ENCODE results near the gene LENG1.
"Not testable (repeated sequence)": the region's sequence is repeated elsewhere in the genome, so short reads cannot be mapped to it uniquely, and the experiment has no call there.

LENG1 gene

DNA sequence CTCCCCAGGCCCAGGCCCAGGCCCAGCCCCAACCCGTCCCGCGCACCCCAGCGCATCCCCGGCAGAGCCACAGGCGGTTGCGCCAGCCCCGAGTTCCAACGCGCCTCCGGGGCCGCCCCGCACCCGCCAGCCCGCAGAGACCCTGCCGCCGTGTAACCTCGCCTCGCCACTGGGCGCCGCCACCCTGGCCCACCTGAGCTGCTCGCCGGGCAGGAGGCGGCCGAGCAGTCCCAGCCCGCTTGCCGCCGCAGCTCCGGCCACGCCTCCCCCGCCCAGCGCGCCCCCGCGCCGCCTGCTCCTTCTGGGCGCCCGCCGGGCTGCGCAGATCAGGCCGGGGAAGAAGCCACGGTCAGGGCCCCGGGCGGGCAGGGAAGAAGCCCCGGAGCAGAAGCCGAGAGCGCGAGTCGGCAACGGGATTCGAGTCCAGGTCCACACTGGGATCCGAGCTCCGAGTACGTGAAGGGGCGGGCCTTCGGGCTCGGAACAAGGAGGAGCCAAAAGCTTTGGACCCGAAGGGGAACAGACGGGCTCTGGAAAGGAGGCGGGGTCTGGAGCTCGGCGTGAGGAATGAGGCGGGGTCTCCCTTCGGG lies 29.7 kb upstream of the LENG1 start, which contains the start of gene MBOAT7:
TSS of gene MBOAT7 (minus strand) at position 436 of the 590 bp plus-strand sequence. CDS start 1,072 bp downstream, outside the sequence.
- no peak for DNase-seq

DNA sequence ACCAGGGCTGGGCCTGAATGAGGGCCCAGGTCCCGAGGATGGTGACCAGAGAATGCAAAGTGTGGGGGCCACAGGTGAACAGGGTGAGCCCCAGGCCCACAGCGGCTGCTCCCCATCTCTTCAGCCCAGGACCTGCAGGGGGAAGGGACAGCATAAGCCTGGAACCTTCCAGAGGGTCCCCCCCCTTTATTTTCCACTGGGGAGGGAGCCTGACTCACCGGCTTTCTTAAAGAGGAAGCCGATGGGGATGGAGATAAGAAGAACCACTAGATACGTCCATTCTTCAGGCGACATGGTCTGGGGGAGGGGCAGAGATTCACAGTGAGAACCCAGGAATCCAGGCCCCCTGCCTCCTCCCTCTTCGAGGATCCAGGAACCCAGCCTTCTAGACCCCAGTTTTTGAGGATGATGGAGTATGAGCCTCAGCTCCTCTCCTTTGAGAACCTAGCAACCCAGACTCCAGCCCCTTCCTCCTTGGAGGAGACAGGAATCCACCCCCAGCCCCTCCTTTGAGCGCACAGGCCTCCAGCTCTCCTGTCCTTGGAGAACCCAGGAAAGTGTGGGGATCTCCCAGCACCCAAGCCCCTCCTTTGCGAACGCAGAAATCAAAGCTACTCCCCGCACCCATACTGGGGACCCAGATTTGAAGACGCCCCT lies 28.8 kb upstream of the LENG1 start:
- no peak for DNase-seq

DNA sequence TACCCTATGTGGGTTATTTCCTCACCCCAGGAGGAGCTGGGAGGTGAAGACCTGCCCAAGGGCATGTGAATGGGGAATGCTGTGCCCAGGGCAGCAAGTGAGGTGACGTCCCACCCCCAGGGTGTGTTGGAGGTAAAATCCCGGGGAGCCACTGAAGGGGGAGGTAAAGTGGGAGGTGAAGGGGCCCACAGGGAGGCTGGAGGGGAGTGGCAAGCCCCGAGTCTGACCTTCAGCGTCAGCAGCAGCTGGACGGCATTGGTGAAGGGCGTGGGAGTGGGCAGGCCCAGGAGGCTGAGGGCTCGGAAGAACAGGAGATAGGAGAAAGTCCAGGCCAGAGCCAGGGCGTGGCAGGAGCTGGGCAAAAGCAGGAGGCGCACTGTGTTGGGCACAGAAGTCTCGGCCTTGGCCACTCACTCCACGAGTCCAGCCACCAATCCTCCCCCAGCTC lies 27.4 kb upstream of the LENG1 start:
- DNase-seq: no peak

DNA sequence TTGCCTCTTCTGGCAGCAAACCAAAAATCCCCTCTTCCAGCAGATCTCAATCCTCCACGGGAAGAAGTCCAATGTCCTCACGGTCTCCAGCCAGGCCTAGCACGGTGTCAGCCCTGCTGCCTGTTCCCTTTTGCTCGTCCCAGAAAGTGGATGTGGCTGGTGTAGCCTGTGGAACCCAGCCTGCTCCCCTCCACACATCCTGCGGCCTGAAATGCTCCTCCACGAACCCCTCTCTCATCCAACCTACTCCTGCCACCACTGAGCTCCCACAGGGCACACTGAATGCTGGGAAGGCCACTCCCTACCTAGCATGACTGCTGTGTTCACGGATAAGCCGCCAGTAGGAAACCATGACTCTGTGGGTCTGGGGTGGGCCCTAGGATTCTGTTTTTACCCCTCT lies 26.8 kb upstream of the LENG1 start:
- DNase-seq: no peak

DNA sequence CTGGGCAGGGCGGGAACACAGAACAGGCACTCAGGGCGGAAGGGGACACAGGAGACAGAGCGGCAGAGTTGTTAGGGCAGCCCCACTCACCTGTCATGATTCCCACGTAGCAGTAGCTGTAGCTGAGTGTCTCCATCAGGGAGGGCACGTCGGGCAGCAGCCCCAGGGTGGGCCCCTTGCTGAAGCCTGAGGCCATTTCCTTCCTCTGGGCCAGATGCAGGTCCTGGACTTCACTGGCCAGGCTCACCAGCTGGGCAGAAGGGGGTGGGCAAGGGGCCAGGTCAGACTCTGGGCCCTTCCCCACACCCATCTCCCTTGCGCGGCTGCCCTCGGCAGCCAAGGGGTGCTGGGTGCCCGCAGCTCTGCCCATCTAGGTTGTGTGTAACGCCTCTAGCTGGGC lies 23.9 kb upstream of the LENG1 start:
- no peak for DNase-seq

DNA sequence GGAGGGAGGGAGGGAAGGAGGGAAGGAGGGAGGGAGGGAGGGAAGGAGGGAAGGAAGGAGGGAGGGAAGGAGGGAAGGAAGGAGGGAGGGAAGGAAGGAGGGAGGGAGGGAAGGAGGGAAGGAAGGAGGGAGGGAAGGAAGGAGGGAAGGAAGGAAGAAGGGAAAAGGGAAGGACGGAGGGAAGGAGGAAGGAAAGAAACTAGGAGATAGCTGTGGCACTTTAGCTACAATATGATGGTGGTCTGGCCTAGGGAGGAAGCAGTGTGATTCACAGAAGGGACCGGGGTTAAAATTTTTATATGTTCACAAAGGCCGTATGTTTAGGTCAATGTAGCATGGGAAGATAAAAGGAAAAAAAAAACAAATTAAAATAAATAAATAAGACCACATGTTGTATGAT lies 22.4 kb upstream of the LENG1 start:
- DNase-seq: not testable (repeated sequence)

DNA sequence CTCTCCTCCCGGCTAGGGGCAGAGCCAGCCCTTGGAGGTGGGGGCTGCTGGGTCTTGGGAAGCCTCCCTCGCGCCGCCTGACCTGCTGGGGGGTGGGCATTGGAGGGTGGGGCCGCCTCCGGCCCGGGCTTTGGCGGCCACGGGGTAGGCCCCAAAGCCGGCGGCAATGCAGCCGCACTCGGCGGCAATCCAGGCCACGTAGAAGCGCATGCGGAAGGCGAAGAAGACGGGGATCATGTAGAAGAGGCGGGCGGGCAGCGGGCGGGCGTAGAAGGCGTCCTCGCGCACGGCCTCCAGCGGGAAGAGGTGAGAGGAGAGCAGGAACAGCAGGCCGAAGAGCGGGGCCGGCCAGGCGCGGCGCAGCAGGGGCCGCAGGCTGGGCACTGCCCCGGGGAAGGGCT lies 21.2 kb upstream of the LENG1 start:
- DNase-seq: no peak

DNA sequence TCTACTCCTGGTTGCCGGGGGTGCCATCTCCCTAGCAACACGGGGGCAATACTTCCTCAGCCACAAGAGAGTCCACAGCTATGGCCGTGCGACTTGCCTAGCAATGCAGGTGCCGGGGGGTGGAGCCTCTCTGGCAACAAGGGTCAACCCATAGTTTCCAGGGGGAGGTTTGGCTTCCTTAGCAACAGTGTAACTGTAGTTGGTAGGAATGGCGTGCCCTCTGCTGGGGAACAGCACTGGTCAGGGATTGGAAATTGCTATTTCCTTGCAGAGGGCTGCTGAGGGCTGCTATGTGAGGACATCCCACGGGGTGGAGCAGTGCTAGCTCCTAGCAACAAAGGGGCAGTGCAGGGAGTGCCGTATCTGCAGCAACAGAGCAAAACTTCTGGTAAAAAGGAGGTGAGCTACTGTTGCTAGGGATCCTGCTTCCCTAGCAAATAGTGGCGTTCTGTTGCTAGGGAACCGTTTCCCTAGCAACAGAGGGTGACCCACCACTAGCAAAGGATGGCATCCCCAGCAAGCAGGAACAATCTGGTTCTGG lies 20.5 kb upstream of the LENG1 start:
- DNase-seq: no peak

DNA sequence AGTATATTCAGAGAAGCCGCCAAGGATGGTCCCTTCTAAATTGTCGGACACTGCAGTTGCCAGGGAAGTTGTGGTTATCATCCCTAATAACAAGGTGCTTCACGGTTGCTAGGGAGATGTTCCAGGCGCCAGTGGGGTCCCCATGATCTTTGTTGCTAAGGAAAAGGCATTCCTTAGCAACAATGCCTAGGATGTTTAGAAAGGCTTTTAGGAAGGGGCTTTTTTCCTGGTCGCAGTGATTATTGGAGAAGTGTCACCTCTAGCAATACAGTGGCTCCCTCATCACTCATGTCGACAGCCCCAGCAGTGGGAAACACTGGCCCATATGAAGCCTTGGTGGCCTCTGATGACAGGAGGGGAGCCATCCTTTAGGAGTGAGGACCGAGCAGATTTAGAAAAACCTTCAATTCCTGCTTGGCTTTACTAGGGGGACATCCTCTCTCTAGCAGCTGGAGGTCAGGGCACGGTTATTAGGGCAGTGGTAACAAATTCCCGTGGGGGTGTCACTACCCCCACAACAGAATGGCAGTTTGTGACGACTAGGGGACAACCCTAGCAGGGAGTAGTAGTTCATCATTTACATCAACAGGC lies 19.8 kb upstream of the LENG1 start:
- DNase-seq: no peak

DNA sequence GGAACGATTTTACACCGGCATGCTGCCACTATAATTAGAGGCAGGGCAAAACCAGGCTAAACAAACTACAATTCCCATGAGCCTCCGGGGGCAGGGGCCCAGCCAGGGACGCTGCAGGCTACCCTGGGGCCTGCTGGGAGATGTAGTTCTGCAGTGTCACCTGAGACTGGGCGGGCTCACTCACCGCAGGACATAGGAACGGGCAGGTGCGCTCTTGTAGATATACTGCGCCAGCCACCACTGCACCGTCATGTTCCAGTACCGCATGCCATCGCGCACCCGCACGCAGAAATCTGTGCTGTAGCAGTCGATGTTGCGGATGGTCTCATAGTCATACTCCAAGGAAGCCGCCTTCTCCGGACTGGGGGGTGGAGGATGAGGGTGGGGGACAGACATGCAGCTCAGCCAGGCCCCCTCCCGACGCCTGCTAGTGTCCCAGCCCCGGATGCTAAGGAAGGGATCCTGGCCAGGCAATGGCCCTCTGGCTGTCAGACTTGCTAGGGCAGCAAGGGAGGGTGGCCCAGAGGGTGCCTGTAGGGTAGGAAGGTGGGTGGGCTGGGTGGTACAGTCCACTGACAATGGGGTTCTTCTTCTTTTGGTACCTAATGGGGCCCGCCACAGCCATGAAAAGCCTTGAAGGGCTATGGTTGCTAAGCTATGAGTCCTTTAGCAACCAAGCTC lies 19.2 kb upstream of the LENG1 start:
- no peak for DNase-seq

DNA sequence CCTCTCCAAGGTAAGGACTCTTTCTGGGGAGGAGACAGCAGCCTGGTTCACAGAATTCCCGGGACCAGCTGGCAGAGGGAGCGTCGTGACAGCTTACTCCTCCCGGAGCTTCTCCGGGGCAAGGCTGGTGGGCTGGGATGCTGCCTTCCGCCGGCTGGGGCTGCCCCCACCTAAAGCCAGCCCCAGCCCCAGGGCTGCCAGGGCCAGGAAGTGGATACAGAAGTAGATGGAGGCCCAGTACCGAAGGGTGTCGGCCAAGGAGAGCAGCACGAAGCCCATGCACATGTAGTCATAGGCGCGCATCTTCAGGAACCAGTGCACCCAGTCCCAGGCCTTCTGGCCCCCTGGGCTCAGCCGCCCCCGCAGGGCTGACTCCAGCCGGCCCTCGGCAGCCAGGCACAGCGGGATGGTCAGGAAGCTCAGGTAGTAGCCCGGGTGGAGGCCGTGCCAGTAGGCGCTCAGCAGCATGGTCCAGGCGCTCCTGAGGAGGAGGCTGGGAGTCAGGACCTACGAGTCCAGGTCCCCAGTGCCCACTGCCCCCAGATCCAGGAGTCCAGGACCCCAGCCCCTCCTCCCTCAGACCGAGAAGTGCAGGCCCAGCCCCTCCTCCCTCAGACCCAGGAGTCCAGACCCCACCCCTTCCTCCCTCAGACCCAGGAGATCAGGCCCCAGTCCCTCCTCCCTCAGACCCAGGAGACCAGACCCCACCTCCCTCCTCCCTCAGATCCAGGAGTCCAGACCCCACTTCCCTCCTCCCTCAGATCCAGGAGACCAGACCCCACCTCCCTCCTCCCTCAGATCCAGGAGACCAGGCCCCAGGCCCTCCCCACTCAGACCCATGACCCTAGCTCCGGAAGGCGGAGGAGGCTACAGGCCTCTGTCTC lies 14.7 kb upstream of the LENG1 start:
- DNase-seq: no peak

DNA sequence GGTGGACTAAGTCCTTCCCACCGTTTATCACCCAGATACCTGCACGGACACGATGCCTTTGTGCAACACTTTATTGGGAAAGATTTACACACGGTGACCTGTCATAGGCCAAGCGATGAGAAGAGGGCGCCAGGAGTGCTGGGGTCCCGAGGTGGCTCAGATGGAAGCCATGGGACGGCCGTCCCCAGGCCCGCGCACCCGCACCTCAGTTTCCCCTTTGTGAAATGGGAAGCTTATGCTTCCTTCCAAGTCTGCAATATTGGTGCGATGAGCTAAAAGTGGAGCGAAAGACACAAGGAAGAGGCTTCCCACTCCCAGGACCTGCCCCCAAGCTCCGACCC lies 13.8 kb upstream of the LENG1 start:
- no peak for DNase-seq

DNA sequence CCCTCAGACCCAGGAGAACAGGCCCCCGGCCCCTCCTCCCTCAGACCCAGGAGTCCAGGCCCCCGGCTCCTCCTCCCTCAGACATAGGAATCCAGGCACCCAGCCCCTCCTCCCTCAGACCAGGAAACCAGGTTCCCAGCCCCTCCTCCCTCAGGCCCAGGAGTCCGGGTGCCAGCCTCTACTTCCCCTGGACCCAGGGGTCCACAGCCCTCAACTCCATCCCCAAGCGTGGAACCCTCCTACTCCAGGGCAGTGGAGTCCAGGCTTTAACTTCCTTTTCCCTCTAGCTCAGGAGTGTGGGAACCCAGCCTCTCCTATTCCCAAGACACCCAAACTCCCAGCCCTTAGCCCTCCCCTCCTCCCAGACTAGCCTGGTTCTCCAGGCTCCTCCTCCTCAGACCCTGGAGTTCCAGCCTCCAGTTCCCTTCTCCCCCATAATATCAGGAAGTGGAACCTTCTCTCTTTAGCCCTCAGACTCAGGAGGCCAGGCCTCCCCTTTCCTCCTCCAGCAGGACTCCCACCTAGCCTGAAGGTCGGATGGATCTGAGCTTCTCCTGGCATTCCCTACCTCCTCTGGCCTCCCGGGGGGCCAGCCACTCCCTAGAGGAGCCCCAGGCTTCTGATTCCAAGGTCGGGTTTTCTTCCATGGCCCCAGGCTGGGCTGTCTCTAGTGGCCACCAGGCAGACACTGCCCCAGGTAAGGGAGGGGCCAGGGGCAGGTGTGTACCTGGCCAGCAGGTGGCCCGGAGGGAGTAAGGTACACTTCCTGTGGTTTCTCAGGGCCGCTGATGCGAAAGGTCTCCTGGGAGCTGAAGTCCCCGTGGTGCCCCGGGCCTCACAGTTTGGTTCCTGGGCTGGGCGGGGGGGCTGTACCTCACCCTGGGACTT lies 13.2 kb upstream of the LENG1 start, which contains the start of gene TMC4:
TSS of gene TMC4 (minus strand) at position 690 of the 888 bp plus-strand sequence. CDS start at position 647, 43 bp downstream.
- DNase-seq: no peak

DNA sequence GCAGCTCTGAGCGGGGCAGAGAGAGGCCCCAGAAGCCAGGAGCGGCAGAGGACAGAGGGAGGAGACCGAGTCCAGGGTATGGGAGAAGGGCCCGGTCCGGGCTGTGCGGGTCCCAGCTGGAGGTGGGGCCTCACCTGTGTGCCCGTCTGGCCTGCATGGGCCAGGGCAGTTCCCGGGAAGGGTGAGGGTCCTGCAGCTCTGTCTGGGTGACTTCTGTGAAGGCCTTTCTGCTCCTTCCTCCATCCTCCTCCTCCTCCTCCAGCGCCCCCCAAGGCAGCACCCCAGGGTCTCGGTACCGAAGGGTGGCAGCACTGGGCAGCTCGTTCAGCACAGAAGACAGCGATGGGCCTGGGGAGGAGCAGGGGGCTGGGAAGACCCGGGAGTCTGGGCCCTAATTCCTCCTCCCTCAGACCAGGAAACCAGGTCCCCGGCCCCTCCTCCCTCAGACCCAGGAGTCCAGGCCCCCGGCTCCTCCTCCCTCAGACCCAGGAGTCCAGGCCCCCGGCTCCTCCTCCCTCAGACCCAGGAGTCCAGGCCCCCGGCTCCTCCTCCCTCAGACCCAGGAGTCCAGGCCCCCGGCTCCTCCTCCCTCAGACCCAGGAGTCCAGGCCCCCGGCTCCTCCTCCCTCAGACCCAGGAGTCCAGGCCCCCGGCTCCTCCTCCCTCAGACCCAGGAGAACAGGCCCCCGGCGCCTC lies 12.4 kb upstream of the LENG1 start:
- DNase-seq: not testable (repeated sequence)

DNA sequence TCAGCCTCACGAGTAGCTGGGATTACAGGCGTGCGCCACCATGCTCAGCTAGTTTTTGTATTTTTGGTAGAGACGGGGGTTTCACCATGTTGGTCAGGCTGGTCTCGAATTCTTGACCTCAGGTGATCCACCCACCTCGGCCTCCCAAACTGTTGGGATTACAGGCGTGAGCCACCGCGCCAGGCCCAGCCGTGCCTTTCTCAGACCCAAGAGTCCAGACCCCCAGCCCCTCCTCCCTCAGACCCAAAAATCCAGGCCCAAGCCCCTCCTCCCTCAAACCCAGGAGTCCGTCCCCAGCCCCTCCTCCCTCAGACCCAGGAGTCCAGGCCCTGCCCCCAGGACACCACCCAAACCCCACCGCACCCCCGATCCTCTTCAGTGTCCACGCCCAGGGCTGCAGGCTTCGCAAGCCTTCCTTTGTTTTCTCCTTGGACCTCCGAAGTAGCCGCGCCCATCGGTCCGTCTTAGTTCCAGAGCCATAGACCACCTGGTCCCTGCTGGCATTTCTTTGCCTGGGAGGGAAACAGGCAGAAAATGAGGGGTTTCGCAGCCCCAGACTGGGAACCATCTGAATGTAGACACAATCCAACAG lies 9.7 kb upstream of the LENG1 start:
- DNase-seq: no peak

DNA sequence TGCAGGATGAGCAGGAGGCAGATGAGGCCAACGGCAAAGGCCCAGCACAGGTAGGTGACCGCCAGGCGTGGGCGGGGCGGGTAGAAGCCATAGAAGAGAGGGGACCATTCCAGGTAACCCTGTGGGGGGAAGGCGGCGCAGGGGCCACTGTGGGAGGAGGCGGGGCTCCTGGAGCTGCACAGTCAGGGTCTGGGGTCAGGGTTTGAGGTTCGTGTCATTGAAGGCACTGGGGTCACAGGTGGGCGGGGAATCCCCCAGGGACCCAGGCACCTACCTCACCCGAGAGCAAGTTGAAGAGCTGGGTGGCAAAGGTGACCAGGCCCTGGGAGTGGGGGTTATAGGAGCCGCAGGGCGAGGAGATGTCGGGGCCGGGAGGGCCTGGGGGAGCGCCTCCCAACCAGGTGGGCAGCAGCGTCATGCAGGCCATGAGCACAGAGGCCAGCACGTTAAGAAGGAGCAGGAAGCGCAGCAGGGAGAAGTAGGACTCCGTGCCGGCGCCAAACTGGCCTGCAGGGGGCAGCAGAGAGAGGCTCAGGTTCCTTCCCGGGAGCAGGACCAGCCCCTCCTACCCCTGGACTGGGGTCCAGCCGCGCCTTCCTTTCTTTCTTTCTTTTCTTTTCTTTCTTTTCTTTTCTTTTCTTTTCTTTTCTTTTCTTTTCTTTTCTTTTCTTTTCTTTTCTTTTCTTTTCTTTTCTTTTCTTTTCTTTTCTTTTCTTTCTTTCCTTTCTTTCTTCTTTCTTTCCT lies 8.8 kb upstream of the LENG1 start:
- peak; percentile 58 for DNase-seq

DNA sequence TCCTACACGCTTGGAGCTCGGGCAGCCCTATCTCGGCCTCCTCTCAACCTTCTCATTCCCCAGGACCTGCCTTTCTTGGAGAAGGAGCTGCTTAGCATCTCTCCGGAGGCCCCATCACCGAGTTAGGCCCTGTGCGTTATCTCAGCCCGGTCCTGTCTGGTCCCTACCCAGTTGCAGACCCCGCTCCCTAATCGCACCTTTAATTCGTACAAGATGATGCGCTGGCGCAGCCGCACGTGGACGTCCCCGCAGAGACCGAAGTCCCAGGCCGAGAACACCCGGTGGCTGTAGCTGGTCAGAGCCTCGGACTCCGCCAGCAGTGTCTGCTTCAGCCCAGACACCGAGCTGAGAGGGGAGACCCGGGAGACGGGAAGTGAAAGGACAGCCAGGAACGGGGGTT lies 5.7 kb upstream of the LENG1 start:
- no peak for DNase-seq

DNA sequence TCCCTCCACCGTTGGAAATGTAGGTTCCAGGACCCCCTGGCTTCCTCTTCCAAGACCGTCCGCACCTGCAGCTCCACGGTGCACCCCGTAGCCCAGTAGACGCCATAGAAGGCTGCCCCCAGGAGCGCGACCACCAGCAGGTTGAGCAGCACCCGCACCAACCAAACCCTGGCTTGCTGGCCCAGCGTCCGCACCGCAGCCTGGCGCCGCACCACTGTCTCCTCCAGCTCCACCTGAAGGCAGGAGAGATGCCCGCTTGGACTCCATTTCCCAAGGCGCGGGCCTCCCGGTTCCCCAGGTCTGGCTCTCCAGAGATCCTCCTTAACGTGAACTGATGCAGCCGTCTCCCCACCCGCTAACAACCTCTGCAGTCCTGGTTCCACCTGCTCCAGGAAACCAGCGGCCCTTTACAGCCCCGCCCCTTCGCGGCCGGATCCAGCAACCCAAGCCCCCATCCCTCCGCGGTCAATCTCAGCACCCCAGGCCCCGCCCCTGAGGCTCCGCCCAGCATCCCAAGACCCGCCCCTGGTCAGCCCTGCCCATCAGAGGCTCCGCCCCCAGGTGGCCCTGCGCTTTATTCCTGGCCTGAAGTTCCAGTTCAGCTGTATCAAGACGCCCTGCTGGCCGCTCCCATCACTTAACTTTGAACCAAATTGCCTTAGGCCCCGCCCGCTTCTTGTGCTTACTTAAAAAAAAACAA lies 5.0 kb upstream of the LENG1 start:
- DNase-seq: no peak

DNA sequence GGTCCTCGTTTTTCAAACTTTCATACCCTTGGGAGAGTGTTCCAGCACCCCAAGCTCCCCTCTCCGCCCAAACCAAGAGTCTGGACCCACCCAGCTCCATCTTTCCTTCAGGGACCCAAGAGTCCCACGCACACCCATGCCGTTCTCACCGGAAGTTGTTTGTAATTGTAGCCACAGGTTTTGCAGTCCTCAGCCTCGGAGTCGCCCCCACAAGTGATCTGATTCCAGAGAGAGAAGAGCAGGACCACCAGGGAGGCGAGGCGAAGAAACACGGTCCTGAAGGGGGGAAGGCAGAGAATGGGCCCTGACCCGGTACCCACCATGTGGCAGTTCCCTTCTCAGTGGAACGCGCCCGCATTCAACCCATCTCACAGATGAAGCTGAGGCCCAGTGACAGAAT lies 3.4 kb upstream of the LENG1 start:
- no peak for DNase-seq

Measured in NCI-H446 treated with DMSO at 0.1 percent for 48 hours (cell line).